GM19438 (cell line): Measurements from ENCODE around the gene NIP7.

Experiments used
- ATAC-seq: cut with Tn5 transposase; IDR thresholded peaks from one replicate; pipeline ENCODE4 v1.9.1; 2021; ENCODE audit warnings: low read depth; ENCODE audit not compliant: unreplicated experiment

Gene NIP7

DNA sequence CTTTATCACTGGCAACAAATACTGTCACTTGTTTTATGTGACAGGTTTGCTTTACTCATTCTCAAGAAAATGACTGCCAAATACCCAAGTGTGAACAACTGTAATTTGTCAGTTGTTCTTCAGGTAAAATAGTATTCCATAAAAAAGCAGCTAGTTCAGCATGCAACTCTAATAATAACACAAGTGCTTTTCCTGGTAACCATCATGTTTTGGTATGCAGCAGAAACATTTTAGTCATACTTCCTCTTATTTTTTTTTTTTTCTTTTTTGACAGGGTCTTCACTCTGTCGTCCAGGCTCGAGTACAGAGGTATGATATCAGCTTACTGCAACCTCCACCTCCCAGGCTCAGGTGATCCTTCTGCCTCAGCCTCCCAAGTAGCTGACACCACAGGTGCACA is 41.7 kb downstream of the NIP7 start:
- no peak for ATAC-seq

DNA sequence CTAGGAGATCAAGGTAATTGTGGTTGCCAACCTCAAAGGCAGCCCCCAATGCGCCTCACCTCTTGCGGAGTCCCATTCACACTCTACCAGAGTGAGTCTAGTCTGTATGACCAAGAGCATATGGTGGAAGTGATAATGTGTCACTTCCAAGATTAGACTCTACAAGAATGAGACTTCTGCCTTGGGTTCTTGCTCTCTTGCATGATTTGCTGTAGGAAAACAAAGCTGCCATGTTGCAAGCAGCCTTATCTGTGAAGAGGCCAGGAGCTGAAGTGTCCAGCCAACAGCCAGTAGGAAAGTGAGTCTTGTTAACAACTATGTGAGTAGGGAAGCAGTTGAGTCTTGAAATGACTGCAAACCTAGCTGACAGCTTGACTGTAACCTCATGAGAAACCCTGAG is 42.8 kb downstream of the NIP7 start:
- ATAC-seq: no peak

DNA sequence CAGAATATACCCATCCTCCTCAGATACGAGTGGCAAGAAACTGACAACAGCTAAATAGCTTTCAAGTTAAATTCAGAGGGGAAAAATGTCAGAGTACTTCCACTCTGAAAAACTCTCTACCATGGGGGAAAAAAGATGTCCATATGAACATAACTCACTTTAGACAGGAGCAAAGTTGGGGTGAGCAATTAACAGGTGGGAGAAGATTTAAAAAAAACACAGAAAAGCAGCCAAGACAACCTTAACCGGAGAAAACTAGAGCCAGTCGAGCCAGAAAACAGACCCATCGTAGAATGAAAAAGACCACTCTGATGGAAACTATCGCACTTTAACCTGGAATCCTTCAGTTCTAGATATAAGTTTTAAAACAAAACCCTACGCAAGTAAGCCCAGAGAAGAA is 45.4 kb downstream of the NIP7 start:
- no peak for ATAC-seq

DNA sequence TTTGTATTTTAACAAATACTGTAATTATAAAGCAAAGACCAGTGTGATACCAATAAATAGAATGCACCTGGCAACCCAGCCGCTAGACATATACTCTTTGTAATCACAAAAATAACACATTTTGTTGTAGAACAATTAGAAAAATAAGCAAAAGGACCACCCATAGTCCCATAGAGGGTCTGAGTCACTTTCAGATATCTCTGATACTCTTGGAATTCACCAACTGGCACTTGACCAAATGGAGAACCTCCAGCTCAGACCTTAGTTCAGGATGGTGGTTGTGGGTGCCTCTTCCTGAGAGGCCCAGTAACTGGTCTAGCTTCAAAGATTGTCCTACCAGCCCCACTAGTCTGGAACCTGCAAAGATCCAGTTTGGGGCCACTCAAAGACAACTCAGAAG is 47.0 kb downstream of the NIP7 start:
- no peak for ATAC-seq
